HCT116 (cell line): ENCODE measurements around the gene OPCML. TPM values are rescaled to one million over a fixed set of nuclear protein-coding genes. Genes with fewer than 3 reads are reported as not detected.

Experiments used
- ATAC-seq: fragments of 200-7000 bp; cut with Tn5 transposase; 2 replicates; pipeline ENCODE4 v1.9.1; 2020; ENCODE audit warnings: mild to moderate bottlenecking, moderate library complexity
- BruUV-seq: library from RNA; stranded (reverse); fragments of 400-500 nt; replicated peaks from 2 replicates; lab custom pipeline; 2021; lab: Mats Ljungman, UMichigan
- CTCF ChIA-PET: fragments of 300-600 bp; sonication (Branson Sonifier 250); formaldehyde crosslinking; loops from one replicate; lab custom pipeline; 2021; ENCODE audit warnings: antibody characterized with exemption; lab: Charles Lee
- POLR2A ChIA-PET: fragments of 300-600, 350-600 bp; sonication (Branson Sonifier 250); formaldehyde crosslinking; loops from one replicate; lab custom pipeline; 2021; ENCODE audit warnings: antibody characterized with exemption; lab: Charles Lee
- RAD21 ChIA-PET, 2 experiments: fragments of 300-600 bp; sonication (Branson Sonifier 250); formaldehyde crosslinking; loops; one replicate each; lab custom pipeline; 2023; ENCODE audit warnings: low total read pairs in 2 of 2; ENCODE audit not compliant: uncharacterized antibody in 2 of 2, unreplicated experiment in 2 of 2, low non-redundant PET in 1 of 2; lab: Charles Lee
- DNase-seq: peaks from one replicate; pipeline ENCODE4 v3.0.0-alpha.2; 2010; ENCODE audit warnings: low read depth, low spot score
- H2AFZ ChIP-seq: fragments of 200-600 bp; shearing (Covaris generic), sonication (generic); 2 replicates; pipeline ENCODE4 v1.6.1; 2017; ENCODE audit warnings: low read depth, mixed run types, mixed read lengths, antibody characterized with exemption, low read length; ENCODE audit not compliant: poor library complexity, severe bottlenecking
- H3K27ac ChIP-seq: 2 replicates; pipeline ENCODE4 v1.5.1; 2012; ENCODE audit warnings: low read depth, low read length
- H3K27me3 ChIP-seq: fragments of 200-600 bp; sonication (generic); 2 replicates; pipeline ENCODE4 v1.6.1; 2016; ENCODE audit warnings: mixed run types, low read length, mixed read lengths; ENCODE audit not compliant: insufficient read depth
- H3K36me3 ChIP-seq, 2 experiments: fragments of 200-500 bp in 1 of 2; fragments of 200-600 bp in 1 of 2; sonication (Bioruptor generic) in 1 of 2; sonication (generic) in 1 of 2; 2 replicates each; pipeline versions ENCODE4 v1.5.1 to v1.6.1; 2014 to 2016; ENCODE audit warnings: low read length in 2 of 2, inconsistent platforms in 1 of 2, mixed read lengths in 1 of 2, mixed run types in 1 of 2; ENCODE audit not compliant: insufficient read depth in 2 of 2, control insufficient read depth in 1 of 2
- H3K4me1 ChIP-seq, 2 experiments: fragments of 200-600 bp in 1 of 2; sonication (generic) in 1 of 2; 2 replicates each; pipeline versions ENCODE4 v1.5.1 to v1.6.1; 2012 to 2017; ENCODE audit warnings: low read length in 2 of 2, inconsistent platforms in 1 of 2, mild to moderate bottlenecking in 1 of 2, mixed read lengths in 1 of 2, mixed run types in 1 of 2, moderate library complexity in 1 of 2; ENCODE audit not compliant: insufficient read depth in 2 of 2, control insufficient read depth in 1 of 2
- H3K4me2 ChIP-seq: fragments of 200-600 bp; sonication (generic); 2 replicates; pipeline ENCODE4 v1.6.1; 2017; ENCODE audit warnings: mixed run types, low read length, mixed read lengths
- H3K4me3 ChIP-seq, 2 experiments: fragments of 200-600 bp in 1 of 2; sonication (generic) in 1 of 2; replicated peaks in 1 of 2; 2 replicates each; pipeline ENCODE4 v1.5.1; 2011 to 2016; ENCODE audit warnings: low read length in 2 of 2, control low read depth in 1 of 2, low read depth in 1 of 2, mild to moderate bottlenecking in 1 of 2, mixed read lengths in 1 of 2, mixed run types in 1 of 2
- H3K79me2 ChIP-seq: fragments of 200-600 bp; sonication (generic); 2 replicates; pipeline ENCODE4 v1.6.1; 2017; ENCODE audit warnings: mild to moderate bottlenecking, mixed run types, low read length, moderate library complexity, mixed read lengths; ENCODE audit not compliant: insufficient read depth
- H3K9ac ChIP-seq: fragments of 200-600 bp; sonication (generic); 2 replicates; pipeline ENCODE4 v1.6.1; 2016; ENCODE audit warnings: low read length, mixed read lengths
- H3K9me2 ChIP-seq: fragments of 200-600 bp; sonication (generic), shearing (Covaris generic); 2 replicates; pipeline ENCODE4 v1.6.1; 2017; ENCODE audit warnings: mixed run types, mild to moderate bottlenecking, moderate library complexity; ENCODE audit not compliant: insufficient read depth
- H3K9me3 ChIP-seq, 2 experiments: fragments of 200-500 bp in 1 of 2; fragments of 200-600 bp in 1 of 2; sonication (Bioruptor generic) in 1 of 2; sonication (generic) in 1 of 2; 2 replicates each; pipeline ENCODE4 v1.6.1; 2014 to 2017; ENCODE audit warnings: low read length in 2 of 2, mixed read lengths in 2 of 2, inconsistent platforms in 1 of 2, low read depth in 1 of 2, mild to moderate bottlenecking in 1 of 2, mixed run types in 1 of 2, moderate library complexity in 1 of 2; ENCODE audit not compliant: control insufficient read depth in 1 of 2, insufficient read depth in 1 of 2
- H4K20me1 ChIP-seq: fragments of 200-600 bp; sonication (generic), shearing (Covaris generic); 2 replicates; pipeline ENCODE4 v1.6.1; 2017; ENCODE audit warnings: mixed run types, mild to moderate bottlenecking, moderate library complexity; ENCODE audit not compliant: insufficient read depth
- ATF3 ChIP-seq: IDR thresholded peaks from 2 replicates; pipeline ENCODE4 v1.6.1; 2012
- CEBPB ChIP-seq: IDR thresholded peaks from 2 replicates; pipeline ENCODE4 v1.6.1; 2012; ENCODE audit warnings: low read depth
- EGR1 ChIP-seq: IDR thresholded peaks from 2 replicates; pipeline ENCODE4 v1.6.1; 2012; ENCODE audit warnings: low read depth
- EZH2 ChIP-seq: fragments of 200-600 bp; sonication (generic); IDR thresholded peaks from 2 replicates; pipeline ENCODE4 v1.6.1; 2017; ENCODE audit warnings: antibody characterized with exemption, mixed run types
- EZH2phosphoT487 ChIP-seq: fragments of 200-600 bp; IDR thresholded peaks from 2 replicates; pipeline ENCODE4 v1.6.1; 2018; ENCODE audit warnings: antibody characterized with exemption, borderline replicate concordance
- JUND ChIP-seq: IDR thresholded peaks from 2 replicates; pipeline ENCODE4 v1.6.1; 2012
- POLR2A ChIP-seq: IDR thresholded peaks from 2 replicates; pipeline ENCODE4 v1.7.0; 2011; ENCODE audit warnings: borderline replicate concordance; ENCODE audit not compliant: insufficient read depth, insufficient read length; ENCODE audit errors: extremely low read depth
- POLR2AphosphoS5 ChIP-seq: IDR thresholded peaks from 2 replicates; pipeline ENCODE4 v1.6.1; 2011; ENCODE audit warnings: mild to moderate bottlenecking, low read depth, low read length, moderate library complexity
- RAD21 ChIP-seq: IDR thresholded peaks from 2 replicates; pipeline ENCODE4 v1.6.1; 2012; ENCODE audit warnings: low read depth, mild to moderate bottlenecking
- REST ChIP-seq: IDR thresholded peaks from 2 replicates; pipeline ENCODE4 v1.6.1; 2012; ENCODE audit warnings: low read depth
- SP1 ChIP-seq: IDR thresholded peaks from 2 replicates; pipeline ENCODE4 v1.6.1; 2012; ENCODE audit warnings: low read depth
- SRF ChIP-seq: IDR thresholded peaks from 2 replicates; pipeline ENCODE4 v1.6.1; 2012; ENCODE audit warnings: low read depth
- TCF7L2 ChIP-seq: IDR thresholded peaks from 2 replicates; pipeline ENCODE4 v1.7.0; 2011; ENCODE audit warnings: borderline replicate concordance, inconsistent platforms; ENCODE audit not compliant: insufficient read depth, insufficient read length; ENCODE audit errors: extremely low read depth
- ZBTB33 ChIP-seq: IDR thresholded peaks from 2 replicates; pipeline ENCODE4 v1.6.1; 2011; ENCODE audit warnings: mild to moderate bottlenecking, low read length, moderate library complexity; ENCODE audit not compliant: insufficient replicate concordance; ENCODE audit errors: extremely low read depth
- ZNF274 ChIP-seq: fragments of 200-500 bp; sonication (Bioruptor generic); IDR thresholded peaks from 2 replicates; pipeline ENCODE4 v1.6.1; 2014; ENCODE audit warnings: mild to moderate bottlenecking, low read depth, low read length, inconsistent platforms
- intact Hi-C: fragments of 100-400 bp; cut with micrococcal nuclease; formaldehyde crosslinking; loops from 2 replicates; pipeline ENCODE4 v1.10.0; 2022
- total RNA-seq: library from RNA; stranded (reverse); gene quantifications from one replicate; pipeline ENCODE4 v1.2.1, GENCODE V29; 2021; ENCODE audit not compliant: unreplicated experiment

The OPCML gene
- total RNA-seq, 1 experiment from 2014 or later = not detected

- Histone ChIP-seq H3K4me1 (no peaks in the 10 kb centered on the region), H3K9me2 (no peaks in the 10 kb centered on the region), H4K20me1 (no peaks in the 10 kb centered on the region), H3K27ac (no peak overlapping the region), H3K27me3 (no peaks in the 10 kb centered on the region), H3K4me2 (no peak overlapping the region), H3K4me3 (no peak overlapping the region), H3K36me3 (no peaks in the 10 kb centered on the region), H3K79me2 (no peaks in the 10 kb centered on the region), H3K9me3 (peaks cover 15 to 33% of the 10 kb centered on the region in 2 experiments; a peak in 2 of 4 replicates), H3K9ac (no peak overlapping the region), H2AFZ (no peak overlapping the region)
- ATAC-seq (no peak), DNase-seq (no peak)
- intact Hi-C loops = no loop called here
- RAD21 ChIA-PET = no interaction called here
- TF ChIP-seq ZBTB33 (no peak), REST (no peak), SP1 (no peak), POLR2AphosphoS5 (no peak), CEBPB (no peak), ATF3 (no peak), EGR1 (no peak), POLR2A (no peak), SRF (no peak), EZH2phosphoT487 (no peak), JUND (no peak), TCF7L2 (no peak), ZNF274 (no peak), RAD21 (no peak), EZH2 (no peak)
- POLR2A ChIA-PET = no interaction called here
- BruUV-seq = no TSS peak
- CTCF ChIA-PET = no interaction called here
Measured at GRCh38 chr11:132881622-132882021, 650.7 kb downstream of the OPCML start.
